ENCODE measurements around the gene HOMEZ. TPM values are rescaled to one million over a fixed set of nuclear protein-coding genes. Genes with fewer than 3 reads are reported as not detected.

Gene HOMEZ
- total RNA-seq, 1 donor from 2014 or later: 21.7 TPM

DNA sequence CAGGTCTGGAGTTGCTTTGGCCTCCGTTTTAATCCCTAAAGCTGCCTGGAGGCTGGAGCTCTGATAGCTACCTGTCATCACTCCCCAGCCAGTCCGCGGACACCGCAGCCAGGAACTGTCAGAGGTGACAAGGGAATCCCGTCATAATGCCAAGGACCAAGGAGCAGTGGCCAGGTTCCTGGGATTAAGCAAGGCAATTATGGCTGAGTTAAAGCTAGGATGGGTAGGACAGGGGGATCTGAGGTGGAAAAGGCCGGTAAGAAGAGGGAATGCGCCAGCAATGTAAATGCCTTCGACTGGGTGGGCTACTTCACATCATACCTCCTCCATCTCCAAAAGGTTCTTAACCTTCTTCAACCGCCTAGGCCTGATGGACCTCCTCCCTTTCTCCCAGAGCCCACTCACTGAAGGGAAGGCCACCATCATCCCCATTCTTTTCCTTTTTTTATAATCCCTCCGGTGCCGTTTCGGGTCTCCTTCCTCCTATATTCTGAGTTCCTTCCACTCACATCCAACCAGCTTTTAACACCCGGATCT is 14.8 kb upstream of the HOMEZ start:
- Mint-ChIP-seq H3K27ac (ENCODE audit: unreplicated experiment) (peak overlapping the region; percentile 80), H3K36me3 (ENCODE audit: low read depth, unreplicated experiment) (peaks cover 13% of the 10 kb centered on the region), H3K27me3 (ENCODE audit: unreplicated experiment) (peaks cover 14% of the 10 kb centered on the region), H3K4me3 (ENCODE audit: unreplicated experiment) (peak overlapping the region; percentile 91), H3K9me3 (ENCODE audit: unreplicated experiment) (no peaks in the 10 kb centered on the region), H3K4me1 (ENCODE audit: unreplicated experiment) (peaks cover 31% of the 10 kb centered on the region)
- no peak for DNase-seq (ENCODE audit: low spot score)
- TF ChIP-seq CTCF (IDR thresholded peaks at IDR 0.05; ENCODE audit: unreplicated experiment): no peak

GRCh38 chr14:23299986-23300686 is 14.2 kb upstream of the HOMEZ start:
- Mint-ChIP-seq H3K4me3 (ENCODE audit: unreplicated experiment) (peak overlapping the region; percentile 91), H3K27ac (ENCODE audit: unreplicated experiment) (peak overlapping the region; percentile 80), H3K4me1 (ENCODE audit: unreplicated experiment) (peaks cover 37% of the 10 kb centered on the region), H3K36me3 (ENCODE audit: low read depth, unreplicated experiment) (peaks cover 18% of the 10 kb centered on the region), H3K9me3 (ENCODE audit: unreplicated experiment) (no peaks in the 10 kb centered on the region), H3K27me3 (ENCODE audit: unreplicated experiment) (peaks cover 16% of the 10 kb centered on the region)
- no peak for DNase-seq (ENCODE audit: low spot score)
- no peak for TF ChIP-seq CTCF (IDR thresholded peaks at IDR 0.05; ENCODE audit: unreplicated experiment)

DNA sequence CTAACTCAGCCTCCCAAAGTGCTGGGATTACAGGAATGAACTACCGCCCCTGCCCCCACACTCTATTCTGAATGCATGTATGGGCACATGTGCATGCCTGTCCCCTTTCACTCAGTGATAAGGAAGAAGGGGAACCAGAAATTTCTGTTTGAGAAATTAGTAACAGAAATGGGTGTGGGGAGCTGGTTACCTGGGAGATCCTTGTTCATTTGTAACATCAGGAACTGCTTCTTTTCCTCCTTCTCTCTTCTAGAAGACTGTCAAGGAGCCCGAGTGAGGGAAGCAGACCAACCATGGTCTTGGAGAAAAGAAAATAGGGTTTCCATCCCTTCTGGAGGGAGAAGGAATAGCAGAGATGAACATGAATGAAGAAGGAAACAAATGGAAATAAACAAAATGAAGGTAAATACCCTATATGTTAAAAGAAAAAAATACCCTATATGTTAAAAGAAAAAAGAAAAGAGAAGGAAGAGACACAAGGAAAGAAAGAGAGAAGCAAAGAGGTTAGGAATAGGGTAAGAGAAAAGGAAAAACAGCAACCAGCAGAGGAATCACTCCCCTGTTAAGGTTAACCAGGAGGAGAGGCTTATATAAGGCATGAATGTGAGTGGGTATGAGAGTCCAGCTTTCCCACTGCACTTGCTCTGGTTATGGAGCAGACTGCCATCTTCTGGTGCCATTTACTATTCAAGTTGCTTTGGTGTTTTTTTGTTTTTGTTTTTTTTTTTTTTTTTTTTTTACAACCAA is 13.5 kb upstream of the HOMEZ start:
- H3K36me3 Mint-ChIP-seq (ENCODE audit: low read depth, unreplicated experiment): peaks cover 18% of the 10 kb centered on the region
- H3K27me3 Mint-ChIP-seq (ENCODE audit: unreplicated experiment): peaks cover 12% of the 10 kb centered on the region
- H3K4me3 Mint-ChIP-seq (ENCODE audit: unreplicated experiment): peak overlapping the region; percentile 69
- no peaks in the 10 kb centered on the region for H3K9me3 Mint-ChIP-seq (ENCODE audit: unreplicated experiment)
- H3K27ac Mint-ChIP-seq (ENCODE audit: unreplicated experiment): peak overlapping the region; percentile 61
- no peak for TF ChIP-seq CTCF (IDR thresholded peaks at IDR 0.05; ENCODE audit: unreplicated experiment)
- H3K4me1 Mint-ChIP-seq (ENCODE audit: unreplicated experiment): peaks cover 41% of the 10 kb centered on the region
- DNase-seq (ENCODE audit: low spot score): no peak

GRCh38 chr14:23297611-23298277 is 11.8 kb upstream of the HOMEZ start:
- no peak for DNase-seq (ENCODE audit: low spot score)
- H3K27ac Mint-ChIP-seq (ENCODE audit: unreplicated experiment): no peak overlapping the region
- peaks cover 18% of the 10 kb centered on the region for H3K36me3 Mint-ChIP-seq (ENCODE audit: low read depth, unreplicated experiment)
- TF ChIP-seq CTCF (IDR thresholded peaks at IDR 0.05; ENCODE audit: unreplicated experiment): no peak
- H3K4me1 Mint-ChIP-seq (ENCODE audit: unreplicated experiment): peaks cover 39% of the 10 kb centered on the region
- no peaks in the 10 kb centered on the region for H3K9me3 Mint-ChIP-seq (ENCODE audit: unreplicated experiment)
- H3K27me3 Mint-ChIP-seq (ENCODE audit: unreplicated experiment): peaks cover 14% of the 10 kb centered on the region
- H3K4me3 Mint-ChIP-seq (ENCODE audit: unreplicated experiment): no peak overlapping the region

Measured in endothelial cell (in vitro differentiated cells).